WI38 (cell line): ENCODE measurements around the gene DNM3.

Experiments
- H3K4me3 ChIP-seq: 2 replicates; pipeline ENCODE4 v1.5.1; 2011; ENCODE audit warnings: low read depth, mild to moderate bottlenecking, control low read depth, low read length
- TF ChIP-seq, protein P1 (sequence below): IDR thresholded peaks from 2 replicates; pipeline ENCODE4 v1.5.1; 2012; ENCODE audit warnings: low read depth, mild to moderate bottlenecking, control low read depth, low read length

Gene DNM3

DNA sequence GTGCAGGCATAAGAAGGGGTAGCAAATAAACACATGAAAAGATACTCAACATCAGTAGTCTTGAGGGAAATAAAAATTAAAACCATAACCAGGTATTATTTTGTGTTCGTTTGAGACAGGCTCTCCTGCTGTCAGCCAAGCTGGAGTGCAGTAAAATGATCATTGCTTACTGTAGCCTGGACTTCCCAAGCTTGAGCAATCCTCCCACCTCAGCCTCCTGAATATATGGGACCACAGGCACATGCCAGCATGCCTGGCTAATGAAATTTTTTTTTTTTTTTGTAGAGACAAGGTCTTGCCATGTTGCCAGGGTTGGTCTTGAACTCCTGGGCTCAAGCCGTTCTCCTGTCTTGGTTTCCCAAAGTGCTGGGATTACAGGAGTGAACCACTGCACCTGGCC, 108.0 kb downstream of the DNM3 start:
- TF ChIP-seq, protein P1, sequence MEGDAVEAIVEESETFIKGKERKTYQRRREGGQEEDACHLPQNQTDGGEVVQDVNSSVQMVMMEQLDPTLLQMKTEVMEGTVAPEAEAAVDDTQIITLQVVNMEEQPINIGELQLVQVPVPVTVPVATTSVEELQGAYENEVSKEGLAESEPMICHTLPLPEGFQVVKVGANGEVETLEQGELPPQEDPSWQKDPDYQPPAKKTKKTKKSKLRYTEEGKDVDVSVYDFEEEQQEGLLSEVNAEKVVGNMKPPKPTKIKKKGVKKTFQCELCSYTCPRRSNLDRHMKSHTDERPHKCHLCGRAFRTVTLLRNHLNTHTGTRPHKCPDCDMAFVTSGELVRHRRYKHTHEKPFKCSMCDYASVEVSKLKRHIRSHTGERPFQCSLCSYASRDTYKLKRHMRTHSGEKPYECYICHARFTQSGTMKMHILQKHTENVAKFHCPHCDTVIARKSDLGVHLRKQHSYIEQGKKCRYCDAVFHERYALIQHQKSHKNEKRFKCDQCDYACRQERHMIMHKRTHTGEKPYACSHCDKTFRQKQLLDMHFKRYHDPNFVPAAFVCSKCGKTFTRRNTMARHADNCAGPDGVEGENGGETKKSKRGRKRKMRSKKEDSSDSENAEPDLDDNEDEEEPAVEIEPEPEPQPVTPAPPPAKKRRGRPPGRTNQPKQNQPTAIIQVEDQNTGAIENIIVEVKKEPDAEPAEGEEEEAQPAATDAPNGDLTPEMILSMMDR: no peak
- no peak overlapping the region for H3K4me3 ChIP-seq

DNA sequence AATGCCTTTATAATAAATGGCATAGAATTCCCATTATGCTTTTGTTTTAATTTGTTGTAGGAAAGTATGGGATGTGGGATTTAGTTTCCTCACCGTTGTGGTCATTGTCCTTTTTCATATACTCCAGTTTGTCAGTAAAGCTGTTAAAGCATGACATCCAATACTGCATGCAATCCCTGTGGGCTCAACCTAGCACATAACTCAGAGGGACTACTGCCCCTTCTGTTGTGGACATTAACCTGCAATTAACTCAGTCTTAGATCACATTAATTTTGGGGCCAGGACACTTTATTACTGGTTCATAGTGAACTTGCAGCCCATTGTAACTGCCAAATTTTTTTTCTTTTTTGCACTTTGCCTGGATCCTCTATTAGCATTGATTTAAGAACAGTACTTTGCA, 112.5 kb downstream of the DNM3 start:
- TF ChIP-seq, protein P1: no peak
- H3K4me3 ChIP-seq: no peak overlapping the region

DNA sequence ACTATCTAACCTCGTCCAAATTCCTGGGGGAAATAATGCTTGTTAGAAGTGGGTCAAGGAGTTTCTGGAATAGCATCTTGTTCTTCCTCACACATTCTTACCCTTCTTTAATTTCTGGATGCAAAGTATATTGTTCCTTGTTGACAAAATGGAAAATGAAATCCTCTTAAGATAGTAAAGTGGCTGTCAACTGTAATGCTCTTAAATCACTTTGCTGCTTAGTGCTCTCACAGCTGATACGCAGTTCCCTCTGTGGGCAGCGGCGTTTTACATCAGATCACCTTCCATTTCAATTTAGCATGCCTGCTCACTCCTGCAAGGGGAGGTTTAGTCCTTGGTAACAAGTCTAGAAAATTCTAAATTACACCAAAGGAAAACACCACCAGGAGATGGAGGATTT, 113.1 kb downstream of the DNM3 start:
- no peak overlapping the region for H3K4me3 ChIP-seq
- TF ChIP-seq, protein P1: no peak

DNA sequence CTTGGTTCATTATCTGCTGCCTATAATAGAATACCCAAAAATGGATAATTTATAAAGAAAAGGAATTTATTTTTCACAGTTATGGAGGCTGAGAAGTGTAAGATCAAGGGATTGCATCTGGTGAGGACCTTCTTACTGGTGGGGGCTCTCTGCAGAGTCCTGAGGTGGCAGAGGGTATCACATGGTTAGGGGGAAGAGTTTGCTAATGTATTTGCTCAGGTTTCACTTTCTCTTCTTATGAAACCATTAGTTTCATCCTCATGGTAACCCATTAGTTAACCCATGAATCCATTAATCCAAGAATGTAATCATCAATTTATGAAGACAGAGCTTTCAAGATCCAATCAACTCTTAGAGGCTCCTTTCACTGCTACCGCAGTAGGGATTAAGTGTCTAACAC, 120.6 kb downstream of the DNM3 start:
- TF ChIP-seq, protein P1: no peak
- no peak overlapping the region for H3K4me3 ChIP-seq

DNA sequence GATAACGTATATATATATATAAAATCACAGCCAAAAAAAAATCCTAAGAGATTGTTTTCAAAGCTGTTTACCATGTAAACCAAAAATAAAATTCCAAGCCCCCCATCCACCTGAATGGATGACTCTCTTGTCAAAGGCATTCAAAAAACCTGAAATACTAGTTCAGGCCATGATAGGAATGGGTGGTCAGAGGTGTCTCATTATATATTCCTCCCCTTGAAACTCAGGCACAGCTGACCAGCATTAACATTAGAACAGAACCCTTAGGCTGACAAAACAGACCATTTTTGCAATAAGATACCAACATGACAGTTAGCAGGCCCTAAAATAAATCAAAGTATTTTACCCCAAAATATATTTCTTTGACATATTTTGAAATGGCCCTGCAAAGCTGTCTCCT, 122.5 kb downstream of the DNM3 start:
- TF ChIP-seq, protein P1: no peak
- no peak overlapping the region for H3K4me3 ChIP-seq

DNA sequence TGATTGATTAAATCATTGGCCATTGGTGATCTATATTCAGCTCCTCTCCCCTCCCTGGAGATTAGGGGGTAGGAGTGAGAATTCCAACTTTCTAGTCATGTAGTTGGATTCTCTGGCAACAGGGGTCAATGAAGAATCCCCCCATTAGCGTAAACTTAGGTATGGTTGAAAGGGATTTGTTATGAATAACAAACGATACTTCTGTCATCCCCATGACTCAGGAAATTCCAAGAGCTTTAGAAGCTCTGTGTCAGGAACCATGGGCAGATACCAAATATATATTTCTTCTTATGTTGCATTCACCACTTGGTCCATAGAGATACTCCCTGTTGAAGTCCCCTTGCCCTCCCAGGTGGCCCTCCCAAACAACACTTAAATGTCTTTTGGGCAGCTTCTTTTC, 124.5 kb downstream of the DNM3 start:
- TF ChIP-seq, protein P1: no peak
- H3K4me3 ChIP-seq: no peak overlapping the region

DNA sequence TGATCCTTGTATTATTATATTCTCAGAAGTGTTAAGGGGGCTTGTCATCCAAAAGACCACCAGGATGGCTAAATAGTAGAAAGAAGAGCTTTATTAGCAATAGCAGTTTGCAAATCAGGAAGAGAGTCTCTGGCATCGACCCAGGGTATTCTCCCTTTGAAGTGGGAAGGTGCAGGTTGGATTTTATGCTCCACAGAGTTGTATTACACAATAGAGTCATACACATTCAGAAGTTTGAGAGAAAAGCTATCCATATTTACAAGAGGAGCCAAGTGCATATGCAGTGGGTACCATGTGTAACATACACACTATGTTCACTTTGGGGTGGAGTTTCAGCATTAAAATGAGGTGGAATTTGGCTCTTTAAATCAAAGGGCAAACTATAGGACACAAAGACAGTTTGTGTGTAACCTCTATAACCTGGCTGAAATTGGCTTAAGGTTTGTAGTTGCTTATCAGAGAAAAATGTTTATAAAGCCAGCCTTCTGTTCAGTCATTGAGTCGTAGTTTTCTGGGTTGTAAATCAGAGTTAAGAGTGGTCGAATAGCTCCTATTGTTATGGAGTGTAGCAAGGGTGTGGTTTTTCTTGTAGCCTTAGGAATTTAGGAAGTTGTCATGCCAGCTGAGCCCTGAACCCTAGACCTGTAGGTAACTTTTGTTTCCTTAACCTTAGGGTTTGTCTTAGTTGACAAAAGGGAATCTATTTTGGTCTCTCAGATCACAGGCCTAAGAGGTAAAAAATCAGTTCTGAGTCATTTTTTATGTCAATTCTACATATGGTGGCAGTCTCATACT, 125.3 kb downstream of the DNM3 start:
- no peak overlapping the region for H3K4me3 ChIP-seq
- TF ChIP-seq, protein P1: no peak
